ENCODE measurements around the gene DKC1.

Gene DKC1

DNA sequence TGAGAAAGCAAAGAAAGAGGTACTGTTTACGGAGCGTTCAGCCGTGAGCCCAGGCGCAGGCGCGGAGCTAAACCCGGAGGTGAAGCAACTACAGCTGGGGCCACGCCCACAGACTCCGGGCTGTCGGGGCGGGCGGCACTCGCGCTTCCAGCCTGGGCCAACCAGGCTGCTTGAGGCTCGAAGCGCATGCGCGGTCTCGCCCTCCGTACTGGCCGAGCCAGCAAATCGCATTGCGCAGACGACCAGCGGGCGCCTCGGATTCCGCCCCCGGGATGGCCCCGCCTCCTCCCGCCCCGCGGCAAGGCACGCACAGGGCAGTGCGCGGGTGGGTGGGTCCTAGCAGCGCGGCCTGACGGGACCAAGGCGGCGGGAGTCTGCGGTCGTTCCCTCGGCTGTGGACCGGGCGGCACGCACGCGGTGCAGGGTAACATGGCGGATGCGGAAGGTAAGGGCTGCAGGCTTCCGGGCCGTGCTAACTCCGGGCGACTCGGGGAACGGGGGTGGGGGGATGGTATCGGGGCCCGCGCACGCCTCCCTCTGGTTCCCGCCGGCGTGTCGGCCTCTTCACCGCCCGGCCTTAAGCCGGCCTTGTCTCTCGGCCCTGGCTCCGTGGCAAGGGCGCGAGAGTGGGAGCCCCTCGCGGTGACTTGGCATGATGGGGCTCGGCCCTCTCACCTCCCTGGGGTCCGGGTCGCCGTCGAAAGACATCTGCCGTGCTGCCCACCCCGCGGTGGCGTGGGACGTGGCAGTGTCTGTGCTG lies at the start of gene DKC1:
DKC1 (plus strand) TSS at position 328 of the 760 bp plus-strand sequence; CDS start at position 430, 102 bp downstream.
- DNase-seq (ENCODE audit: low read depth in 2 of 2): peak; percentile 91 to 93

DNA sequence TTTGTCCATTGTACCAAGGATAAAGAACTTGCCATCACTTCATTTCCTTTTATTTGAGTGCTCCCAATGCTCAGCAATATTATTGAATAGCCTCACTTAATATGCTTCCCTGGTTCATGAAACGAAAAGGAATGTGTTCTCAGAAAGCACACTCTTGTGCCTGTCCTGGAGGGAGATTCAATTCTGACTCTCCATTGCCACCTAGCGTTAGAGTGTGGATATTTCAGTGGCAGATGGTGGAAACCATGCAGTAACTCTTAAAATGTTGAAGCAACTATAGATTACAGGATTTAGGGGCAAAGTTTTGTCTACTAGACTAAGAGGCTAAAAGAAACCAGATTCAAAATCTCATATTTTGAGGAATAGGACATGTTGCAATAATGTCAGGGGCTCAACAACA lies 47.7 kb upstream of the DKC1 start:
- no peak for DNase-seq (ENCODE audit: low read depth in 2 of 2)

DNA sequence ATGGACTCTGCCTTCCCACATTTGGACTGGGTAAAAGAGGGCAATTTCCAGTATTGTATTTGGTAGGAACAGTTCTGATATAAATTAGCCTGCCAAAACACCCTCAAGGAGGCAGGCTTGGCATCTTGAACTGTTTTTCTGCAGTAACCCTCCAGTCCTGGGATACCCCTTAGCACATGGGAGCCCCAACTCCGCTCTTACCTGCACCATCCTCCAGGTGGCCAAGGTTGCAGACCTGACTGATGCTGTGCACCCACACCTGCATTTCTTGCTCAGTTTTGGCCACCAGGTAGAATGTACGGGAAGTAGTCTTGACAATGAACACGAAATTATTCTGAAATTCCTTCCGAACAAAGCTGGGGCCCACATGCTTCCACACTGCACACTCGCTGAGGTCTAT lies 46.8 kb upstream of the DKC1 start:
- DNase-seq (ENCODE audit: low read depth in 2 of 2): no peak

DNA sequence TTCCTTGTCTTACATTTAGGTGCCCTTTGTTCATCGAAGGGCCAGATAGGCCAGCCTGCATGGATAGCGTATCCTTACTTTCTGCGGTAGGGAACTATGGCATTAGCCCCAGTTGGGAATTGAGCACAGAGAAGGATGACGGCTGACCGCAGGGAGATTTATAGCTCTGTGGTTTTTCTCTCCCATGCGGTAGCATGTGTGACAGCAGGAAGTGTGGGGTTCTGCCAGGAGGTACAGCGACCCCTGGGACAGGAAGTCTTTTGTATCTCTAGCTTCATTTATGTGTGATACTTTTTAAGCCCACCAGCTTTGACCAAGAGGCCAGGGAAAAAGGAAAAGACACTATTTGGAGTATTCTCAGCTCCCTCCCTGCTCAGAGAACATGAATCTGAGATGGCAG lies 44.8 kb upstream of the DKC1 start:
- no peak for DNase-seq (ENCODE audit: low read depth in 2 of 2)

DNA sequence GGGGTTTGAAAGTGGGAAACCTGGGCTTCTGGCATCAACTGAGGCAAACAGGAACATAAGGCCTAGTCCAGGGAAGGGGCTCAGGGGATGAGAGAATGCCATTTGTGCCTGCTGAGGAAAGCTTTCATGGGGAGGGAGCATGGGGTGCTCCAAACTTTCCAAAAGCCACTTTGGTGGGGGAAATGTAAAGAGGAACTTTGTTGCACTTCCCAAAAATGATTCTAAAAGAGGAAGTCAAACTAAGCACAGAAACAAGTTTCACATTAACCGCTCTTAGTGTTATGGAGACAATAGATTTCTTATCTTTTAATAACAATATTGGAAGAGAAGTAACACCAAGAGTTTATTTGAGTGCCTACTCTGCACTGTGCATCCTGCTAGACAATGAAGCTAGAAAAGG lies 44.0 kb upstream of the DKC1 start:
- no peak for DNase-seq (ENCODE audit: low read depth in 2 of 2)

DNA sequence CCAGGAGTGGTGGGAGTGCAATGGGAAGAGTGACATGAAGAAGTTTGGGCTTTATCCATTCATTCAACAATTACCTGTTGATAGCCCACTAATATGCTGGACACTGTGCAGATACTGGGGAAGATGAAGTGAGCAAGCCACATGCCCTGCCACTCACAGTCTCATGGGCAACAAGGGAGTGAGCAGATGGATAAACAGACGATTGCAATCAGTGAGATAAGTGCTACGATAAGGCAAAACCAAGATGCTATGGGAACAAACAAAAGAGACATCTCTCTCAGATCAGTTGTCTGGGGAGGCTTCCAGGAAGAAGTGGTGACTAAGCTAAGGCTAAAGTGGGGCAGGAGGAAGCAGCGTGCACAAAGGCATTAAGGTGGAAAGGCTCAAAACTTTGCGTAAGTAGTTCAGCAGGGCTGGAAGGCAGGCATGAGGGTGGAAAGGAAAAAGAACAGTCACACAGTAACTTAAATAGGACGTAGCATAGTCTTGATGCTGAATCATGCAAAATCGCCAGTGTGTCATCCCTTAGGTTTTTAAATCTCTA lies 43.5 kb upstream of the DKC1 start:
- DNase-seq (ENCODE audit: low read depth in 2 of 2): no peak

DNA sequence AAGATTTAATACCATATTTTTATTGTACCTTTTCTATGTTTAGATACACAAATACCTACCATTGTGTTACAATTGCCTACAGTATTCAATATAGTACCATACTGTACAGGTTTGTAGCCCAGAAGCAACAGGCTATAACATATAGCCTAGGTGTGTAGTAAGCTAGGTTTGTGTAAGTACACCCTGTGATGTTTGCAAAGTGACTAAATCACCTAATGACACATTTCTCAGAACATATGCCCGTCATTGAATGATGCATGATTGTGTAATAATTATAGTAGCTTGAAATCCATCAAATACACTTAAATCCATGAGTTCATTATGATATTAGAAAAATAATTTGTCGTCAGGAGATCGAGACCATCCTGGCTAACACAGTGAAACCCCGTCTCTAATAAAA lies 42.6 kb upstream of the DKC1 start:
- no peak for DNase-seq (ENCODE audit: low read depth in 2 of 2)

DNA sequence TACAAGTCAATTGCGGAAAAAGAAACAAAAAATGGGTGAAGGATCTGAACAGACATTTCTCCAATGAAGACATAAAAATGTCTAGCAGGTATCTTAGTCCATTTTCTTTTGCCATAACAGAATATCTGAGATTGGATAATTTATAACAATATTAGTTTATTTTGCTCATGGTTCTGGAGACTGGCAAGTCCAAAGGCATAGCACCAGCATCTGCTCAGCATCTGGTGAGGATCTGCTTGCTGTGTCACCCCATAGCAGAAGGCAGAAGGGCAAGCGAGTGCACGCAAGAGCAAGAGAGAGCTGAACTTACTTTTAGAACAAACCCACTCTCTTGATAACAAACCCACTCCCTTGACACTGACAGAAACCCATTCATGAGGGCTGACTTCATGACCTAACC lies 41.5 kb upstream of the DKC1 start:
- DNase-seq (ENCODE audit: low read depth in 2 of 2): no peak

DNA sequence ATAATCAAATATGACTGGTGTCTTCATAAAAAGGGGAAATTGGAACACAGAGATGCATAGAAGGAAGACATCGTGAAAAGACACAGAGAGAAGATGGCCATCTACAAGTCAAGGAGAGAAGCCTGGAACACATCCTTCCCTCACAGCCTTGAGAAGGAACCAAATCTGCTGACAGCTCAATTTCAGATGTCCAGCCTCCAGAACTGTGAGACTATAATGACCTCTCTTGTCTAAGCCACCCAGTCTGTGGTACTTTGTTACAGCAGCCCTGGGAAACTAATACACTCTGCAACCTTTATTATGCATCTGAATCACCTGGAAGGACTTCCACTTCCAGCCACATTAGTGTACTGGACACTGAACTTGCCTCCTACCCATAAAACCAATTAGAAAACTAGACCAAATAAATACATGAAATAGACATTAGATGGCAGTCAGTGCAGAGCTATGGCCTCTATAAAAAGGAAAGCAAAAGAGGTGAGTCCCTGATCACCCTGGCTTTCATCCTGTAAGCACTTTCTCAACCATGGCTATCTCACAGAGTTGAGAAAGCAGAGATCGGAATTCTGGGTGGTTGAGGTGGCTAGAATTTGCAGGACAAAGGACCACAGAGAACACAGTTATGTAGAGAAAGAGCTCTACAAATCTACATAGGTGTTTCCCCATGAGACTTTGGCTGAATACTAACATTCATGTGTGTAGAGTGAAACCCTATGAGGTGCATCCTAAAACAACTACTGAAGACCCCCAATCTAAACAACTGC lies 37.5 kb upstream of the DKC1 start:
- DNase-seq (ENCODE audit: low read depth in 2 of 2): no peak

DNA sequence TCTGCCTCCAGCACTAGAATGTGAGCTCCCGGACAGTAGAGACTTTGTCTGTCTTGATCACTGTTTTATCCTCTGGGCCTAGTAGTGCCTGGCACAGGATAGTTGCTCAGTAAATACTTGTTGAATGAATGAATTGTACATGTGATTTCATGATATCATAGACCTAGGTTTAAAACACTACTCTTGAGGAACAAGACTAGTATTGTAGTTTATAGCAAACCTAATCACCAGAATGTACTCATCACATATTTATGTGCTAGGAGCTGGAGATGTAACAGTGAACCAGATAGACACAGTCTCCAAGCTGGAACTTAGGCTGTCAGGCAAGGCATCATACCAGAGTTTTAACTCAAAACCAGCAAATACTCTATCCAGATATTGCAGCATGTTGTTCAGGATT lies 35.2 kb upstream of the DKC1 start:
- no peak for DNase-seq (ENCODE audit: low read depth in 2 of 2)

DNA sequence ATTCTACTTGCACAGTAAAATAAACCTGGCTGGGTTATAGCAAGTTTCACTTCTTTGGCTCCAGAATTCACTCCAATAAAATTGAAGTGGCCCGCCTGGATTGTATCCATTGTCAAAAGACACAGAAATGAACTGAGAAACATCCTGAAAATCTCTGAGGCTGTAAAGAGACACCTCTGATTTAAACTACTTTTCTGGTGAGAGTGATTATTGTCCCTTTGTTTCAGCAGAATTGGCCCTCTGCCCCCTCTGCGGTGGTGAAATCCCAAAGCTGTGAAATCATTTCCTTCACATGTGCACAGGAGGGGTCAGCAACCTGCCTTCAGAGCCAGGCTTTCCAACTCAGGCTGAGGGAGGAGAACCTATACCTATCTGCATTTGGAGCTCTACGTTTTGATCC lies 34.8 kb upstream of the DKC1 start:
- no peak for DNase-seq (ENCODE audit: low read depth in 2 of 2)

DNA sequence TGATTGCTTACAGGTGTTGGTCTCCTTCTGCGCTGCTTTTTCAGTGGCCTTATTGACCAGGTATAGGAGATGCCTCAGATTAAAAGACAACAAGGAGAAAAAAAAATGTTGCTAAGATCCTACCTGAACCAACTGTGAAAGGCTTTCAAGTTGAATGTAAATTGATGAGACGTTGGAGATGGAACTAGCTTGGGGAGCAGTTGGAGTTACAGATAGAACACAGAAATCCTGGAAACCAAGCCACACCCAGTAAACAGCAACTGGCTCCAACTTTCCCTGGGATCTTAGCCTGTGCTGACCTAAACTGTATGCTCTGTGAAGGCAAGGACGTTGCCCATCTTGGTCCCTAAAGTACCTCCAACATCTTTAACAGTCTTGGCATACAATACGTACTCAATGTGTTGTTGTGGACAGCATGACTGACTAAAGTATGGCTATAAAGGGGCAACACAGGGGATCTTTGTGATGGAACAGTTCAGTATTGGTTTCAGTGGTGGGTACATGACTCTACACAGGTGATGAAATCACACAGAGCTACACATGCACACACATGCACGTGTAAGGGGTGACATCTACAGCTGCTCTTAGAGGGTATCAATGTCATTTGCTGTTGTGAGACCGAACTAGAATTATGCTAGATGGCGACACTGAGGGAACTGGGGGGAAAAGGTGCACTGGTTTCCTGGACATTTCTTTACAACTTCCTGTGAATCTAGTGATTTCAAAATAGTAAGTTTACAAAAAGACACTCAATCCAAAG lies 34.1 kb upstream of the DKC1 start:
- no peak for DNase-seq (ENCODE audit: low read depth in 2 of 2)

DNA sequence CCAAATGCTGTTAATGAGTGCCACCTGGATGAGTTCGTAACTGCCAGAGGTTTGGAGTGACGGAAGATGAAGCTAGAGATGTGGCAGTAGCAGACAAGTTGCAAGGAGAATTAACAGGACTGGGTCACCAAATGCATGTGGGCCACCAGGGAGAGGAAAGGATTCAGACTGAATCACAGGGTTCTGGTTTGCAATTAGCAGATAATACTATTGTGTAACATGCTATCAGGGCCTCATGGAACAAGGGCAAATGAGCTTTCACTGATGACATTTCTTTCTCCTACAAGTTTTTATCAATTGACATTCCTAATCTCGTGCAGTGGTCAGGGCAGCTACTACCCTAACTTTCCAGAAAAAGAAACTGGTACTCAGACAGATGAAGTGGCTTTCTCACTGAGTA lies 33.2 kb upstream of the DKC1 start:
- no peak for DNase-seq (ENCODE audit: low read depth in 2 of 2)

DNA sequence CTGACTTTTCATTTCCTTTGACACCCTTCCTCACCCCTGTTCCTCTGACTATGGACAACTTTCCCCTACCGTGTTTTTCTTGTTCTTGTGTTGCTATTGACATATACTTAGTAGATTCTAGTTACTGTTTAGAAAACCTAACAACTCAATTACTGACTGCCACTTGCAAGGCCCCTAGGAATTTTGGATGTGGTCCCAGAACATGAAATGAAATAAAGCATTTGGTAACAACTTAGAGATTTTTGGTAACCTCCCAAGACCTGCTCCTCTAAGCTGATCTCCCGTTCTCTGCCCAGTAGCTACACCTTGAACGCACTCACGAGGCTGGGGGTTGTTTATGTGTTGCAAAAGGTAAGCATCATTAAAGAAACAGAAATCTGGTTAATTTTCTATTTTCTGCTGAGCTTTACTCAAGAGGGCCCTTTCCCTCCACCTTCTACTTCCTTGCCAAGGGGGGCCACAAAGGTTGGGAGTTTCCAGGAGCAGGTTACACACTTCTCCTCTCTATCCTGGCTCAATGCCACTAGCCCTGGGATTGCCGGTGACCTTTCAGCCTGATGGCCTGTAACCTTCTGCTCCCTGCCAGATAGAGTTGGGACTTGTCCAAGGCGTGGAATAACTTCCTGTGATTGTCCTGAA lies 32.3 kb upstream of the DKC1 start:
- no peak for DNase-seq (ENCODE audit: low read depth in 2 of 2)

DNA sequence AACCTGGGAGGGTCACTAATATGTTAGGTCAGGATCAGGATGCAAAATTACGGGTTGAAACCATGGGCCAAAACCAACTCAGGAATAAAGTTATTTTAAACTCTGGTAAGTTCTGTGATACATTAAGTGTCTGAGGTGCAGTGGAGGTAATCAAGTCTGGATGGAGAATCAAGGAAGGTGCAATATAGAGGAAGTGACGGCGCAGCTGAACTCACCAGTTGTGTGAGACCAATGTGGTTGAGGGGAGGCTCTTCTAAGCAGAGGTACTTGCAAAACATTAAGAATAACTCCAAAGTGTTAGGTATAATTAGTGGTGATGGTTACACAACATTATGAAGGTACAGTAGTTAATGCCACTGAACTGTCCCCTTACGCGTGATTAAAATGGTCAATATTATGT lies 31.5 kb upstream of the DKC1 start:
- DNase-seq (ENCODE audit: low read depth in 2 of 2): no peak

DNA sequence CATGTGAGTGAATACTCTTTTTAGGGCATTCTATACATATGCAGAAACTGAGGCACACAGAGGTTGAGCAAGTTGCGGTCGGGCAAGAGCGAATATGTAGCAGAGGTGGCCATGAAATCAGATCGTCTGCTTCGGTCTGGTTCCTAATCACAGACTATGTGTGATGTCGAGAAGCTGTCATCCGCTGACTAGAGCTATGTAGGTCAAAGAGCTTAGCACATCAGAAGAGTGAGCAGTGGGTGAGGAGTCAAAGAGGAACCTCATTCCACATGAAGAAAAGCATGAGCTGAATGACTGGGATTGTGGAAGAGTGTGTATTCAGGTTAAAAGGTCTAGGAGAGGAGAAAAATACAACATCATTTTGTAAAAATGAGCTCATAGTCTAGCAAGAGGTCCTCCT lies 30.8 kb upstream of the DKC1 start:
- DNase-seq (ENCODE audit: low read depth in 2 of 2): no peak

DNA sequence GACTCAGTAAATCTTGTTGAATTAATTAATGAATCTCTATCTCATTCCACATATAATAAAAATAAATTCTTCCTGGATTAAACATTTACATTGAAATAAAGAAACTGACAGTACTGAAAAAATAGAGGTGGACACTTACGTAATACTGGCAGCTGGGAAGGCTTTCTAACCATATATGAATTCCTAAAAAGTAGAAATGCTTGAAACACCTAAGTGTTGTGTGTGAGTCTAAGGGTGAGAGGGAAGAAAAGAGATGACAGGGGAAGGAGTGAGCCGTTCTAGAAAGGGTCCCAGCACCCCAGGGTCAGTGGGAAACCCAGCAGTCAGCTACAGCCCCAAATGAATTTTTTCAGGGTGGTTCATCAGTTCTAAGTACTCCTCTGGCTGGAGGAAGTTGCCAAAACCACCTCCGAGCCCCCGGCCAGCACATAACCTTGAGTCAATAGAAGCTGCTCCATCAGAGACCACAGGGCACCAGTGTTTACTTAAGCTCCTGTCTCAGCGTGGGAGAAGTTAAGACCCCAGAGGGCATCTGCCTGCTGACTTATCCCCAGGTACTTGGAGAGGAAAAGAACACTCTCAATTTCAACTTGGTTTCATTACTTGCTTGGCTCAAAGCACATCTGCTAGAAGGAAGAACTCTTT lies 30.1 kb upstream of the DKC1 start:
- DNase-seq (ENCODE audit: low read depth in 2 of 2): no peak

DNA sequence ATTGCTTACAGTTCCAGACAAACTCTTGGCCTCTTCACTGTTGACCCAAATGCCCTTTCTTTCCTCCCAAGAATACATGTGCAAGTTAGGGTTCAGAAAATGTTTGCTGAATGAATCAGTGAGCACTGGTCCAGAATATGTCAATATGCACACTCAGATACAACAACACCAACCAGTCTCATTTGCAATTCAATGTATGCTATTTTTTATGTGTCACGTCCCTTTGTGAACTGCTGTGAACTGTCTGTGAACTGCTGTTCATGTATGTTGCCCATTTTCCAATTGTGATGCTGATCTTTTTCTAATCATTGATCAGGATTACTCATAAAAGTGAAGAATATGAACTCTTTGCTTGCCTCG lies 29.6 kb upstream of the DKC1 start:
- DNase-seq (ENCODE audit: low read depth in 2 of 2): no peak

DNA sequence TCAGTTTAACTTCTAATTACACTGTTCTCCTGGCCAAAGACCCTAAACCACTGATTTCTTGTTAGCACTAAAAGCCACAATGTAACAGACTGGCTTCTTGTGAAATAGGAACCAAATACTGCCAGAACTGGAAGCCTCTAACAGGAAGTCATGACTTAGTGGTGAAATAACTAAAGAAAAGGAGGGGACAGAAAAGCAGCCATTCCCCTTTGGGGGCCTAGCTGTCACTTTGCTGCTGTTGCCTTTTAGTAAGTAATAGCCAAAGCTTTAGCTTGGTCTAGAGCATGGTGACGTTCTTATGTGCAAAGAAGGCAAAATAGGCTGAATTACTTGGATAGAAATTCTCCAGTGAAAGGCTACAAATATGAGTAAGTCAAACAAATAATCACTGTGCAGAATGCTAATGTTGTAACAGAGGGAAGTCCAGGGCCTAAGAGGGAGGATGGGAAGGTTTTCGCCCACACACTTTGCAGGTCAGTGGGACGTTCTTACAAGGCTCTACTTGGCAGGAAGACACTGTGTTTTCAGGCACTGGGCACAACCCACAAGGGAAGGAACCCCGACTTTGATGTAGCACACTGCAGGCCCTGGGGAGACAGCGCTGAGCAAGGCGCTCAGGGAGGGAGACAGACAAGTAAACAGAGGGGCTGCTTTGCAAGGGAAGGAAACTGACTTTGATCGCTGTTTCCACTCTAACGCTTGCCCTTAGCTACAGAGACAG lies 28.4 kb upstream of the DKC1 start:
- DNase-seq (ENCODE audit: low read depth in 2 of 2): no peak

DNA sequence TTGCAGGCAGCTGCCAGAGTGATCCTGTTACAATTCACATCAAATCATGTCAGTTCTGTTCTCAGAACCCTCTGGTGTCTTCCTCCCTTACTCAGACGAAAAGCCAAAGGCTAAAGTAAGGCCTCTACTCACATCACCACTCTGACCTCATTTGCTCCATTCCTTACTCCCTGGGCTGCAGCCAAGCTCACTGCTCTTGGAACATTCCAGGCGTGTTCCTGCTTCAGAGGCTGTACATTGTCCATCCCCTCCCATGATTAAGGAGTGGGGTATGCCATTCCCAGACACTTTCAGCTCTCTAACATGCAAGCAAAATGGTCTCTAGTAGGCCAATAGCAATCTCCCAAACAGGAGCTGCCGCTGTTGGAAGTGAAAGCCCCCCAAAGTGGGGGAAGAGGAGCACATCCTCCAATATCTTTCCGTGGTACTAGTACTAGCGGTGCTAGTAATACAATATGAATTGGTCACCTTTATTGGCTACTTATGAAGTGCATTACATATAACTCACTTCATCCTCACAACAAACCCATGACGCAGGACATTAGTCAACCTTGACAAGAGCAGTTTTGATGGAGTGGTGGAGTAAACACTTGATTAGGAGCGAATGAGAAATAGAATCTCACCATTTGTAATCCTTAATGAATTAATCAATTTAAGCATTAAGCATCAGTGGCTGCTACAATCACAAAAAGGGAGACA lies 26.8 kb upstream of the DKC1 start:
- no peak for DNase-seq (ENCODE audit: low read depth in 2 of 2)

Measured in stimulated activated CD8-positive, alpha-beta memory T cell treated with anti-CD3 and anti-CD28 coated beads, Interleukin-2, amount 100 ng/mL, for 48 hours (primary cell).